Measurements from ENCODE around the gene MAST4. TPM values are rescaled to one million over a fixed set of nuclear protein-coding genes. Genes with fewer than 3 reads are reported as not detected.

The MAST4 gene
- total and polyA plus RNA-seq, 2 of the 4 experiments (the other 2 are of a cell fraction): 4.8 to 6.8 TPM

- Histone ChIP-seq H3K4me2 (ENCODE audit: low read depth, low read length) (peak overlapping the region; percentile 58), H3K4me1 (ENCODE audit: control insufficient read depth, insufficient read depth, low read length) (peaks cover 24% of the 10 kb centered on the region), H2AK5ac (ENCODE audit: low read depth, low read length) (peak overlapping the region; percentile 89), H3K4ac (ENCODE audit: low read depth, low read length) (peak overlapping the region; percentile 98), H2BK5ac (ENCODE audit: low read depth, low read length, poor library complexity, severe bottlenecking) (peak overlapping the region; percentile 78), H3K9me1 (ENCODE audit: insufficient read depth, low read length) (peaks cover 14% of the 10 kb centered on the region), H2AK9ac (replicated peaks; ENCODE audit: low read depth, low read length, poor library complexity) (peak overlapping the region; percentile 97), H4K8ac (ENCODE audit: low read depth in 2 of 2, low read length in 2 of 2) (peak overlapping the region; percentile 86 to 98), H2AFZ (replicated peaks; ENCODE audit: low read length, poor library complexity) (peak overlapping the region; percentile 78), H3K23ac (ENCODE audit: low read depth, low read length) (peak overlapping the region; percentile 99), H3K18ac (ENCODE audit: low read depth, low read length) (peak overlapping the region; percentile 81), H3K27me3 (ENCODE audit: control insufficient read depth, insufficient read depth, low read length) (no peaks in the 10 kb centered on the region), H4K5ac (ENCODE audit: low read depth, low read length) (peak overlapping the region; percentile 23), H3K79me1 (ENCODE audit: low read depth in 1 of 2, low read length in 2 of 2) (peaks cover 26 to 71% of the 10 kb centered on the region in 2 experiments), H3K9ac (ENCODE audit: low read depth, low read length) (peak overlapping the region; percentile 50), H3K9me3 (ENCODE audit: control insufficient read depth, insufficient read depth, low read length) (no peaks in the 10 kb centered on the region), H4K20me1 (ENCODE audit: insufficient read depth, low read length) (no peaks in the 10 kb centered on the region), H3K56ac (ENCODE audit: extremely low read depth, insufficient read depth, low read length) (peak overlapping the region; percentile 81), H2BK120ac (ENCODE audit: low read depth, low read length) (peak overlapping the region; percentile 98), H3K36me3 (ENCODE audit: control insufficient read depth, insufficient read depth, low read length) (no peaks in the 10 kb centered on the region), H2BK20ac (ENCODE audit: low read depth, low read length) (peak overlapping the region; percentile 95), H3K14ac (replicated peaks; ENCODE audit: low read depth, low read length) (peak overlapping the region; percentile 96), H3K4me3 (ENCODE audit: insufficient read depth, low read depth, low read length) (no peak overlapping the region; the same call in 1 of the 2 replicates), H3K27ac (ENCODE audit: insufficient read depth, low read length) (peak overlapping the region; percentile 82), H2BK15ac (ENCODE audit: low read depth, low read length) (peak overlapping the region; percentile 86; the same call in 2 of the 3 replicates), H4K91ac (ENCODE audit: insufficient read depth, low read depth, low read length) (peak overlapping the region; percentile 94)
- no TSS peak for BruUV-seq (replicated peaks)
- TF ChIP-seq, protein P1, sequence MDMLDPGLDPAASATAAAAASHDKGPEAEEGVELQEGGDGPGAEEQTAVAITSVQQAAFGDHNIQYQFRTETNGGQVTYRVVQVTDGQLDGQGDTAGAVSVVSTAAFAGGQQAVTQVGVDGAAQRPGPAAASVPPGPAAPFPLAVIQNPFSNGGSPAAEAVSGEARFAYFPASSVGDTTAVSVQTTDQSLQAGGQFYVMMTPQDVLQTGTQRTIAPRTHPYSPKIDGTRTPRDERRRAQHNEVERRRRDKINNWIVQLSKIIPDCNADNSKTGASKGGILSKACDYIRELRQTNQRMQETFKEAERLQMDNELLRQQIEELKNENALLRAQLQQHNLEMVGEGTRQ (IDR thresholded peaks at IDR 0.05; ENCODE audit: low read depth, low read length): 0 out of 2 replicates have a peak, but pooled peaks have one; percentile 11
- TF ChIP-seq BHLHE40 (IDR thresholded peaks at IDR 0.05; ENCODE audit: low read depth, low read length) (peak; percentile 25; the same call in 1 of the 2 replicates), MAFK (IDR thresholded peaks at IDR 0.05; ENCODE audit: low read depth, low read length) (peak; percentile 13; the same call in 1 of the 2 replicates), RCOR1 (IDR thresholded peaks at IDR 0.05; ENCODE audit: insufficient replicate concordance, low read length) (peak; percentile 85), POLR2A (IDR thresholded peaks at IDR 0.05; ENCODE audit: low read depth, low read length) (peak; percentile 49; the same call in 1 of the 2 replicates), FOS (IDR thresholded peaks at IDR 0.05; ENCODE audit: low read depth, low read length) (peak; percentile 78), CEBPB (IDR thresholded peaks at IDR 0.05; ENCODE audit: low read depth, low read length) (peak; percentile 81), SMC3 (IDR thresholded peaks at IDR 0.05; ENCODE audit: low read depth, low read length) (peak; percentile 6; the same call in 1 of the 2 replicates), MAZ (IDR thresholded peaks at IDR 0.05; ENCODE audit: borderline replicate concordance, low read depth, low read length) (peak; percentile 47; the same call in 1 of the 2 replicates), RAD21 (IDR thresholded peaks at IDR 0.05; ENCODE audit: low read length) (no peak), CHD1 (IDR thresholded peaks at IDR 0.05; ENCODE audit: low read depth, low read length) (no peak)
- TF ChIP-seq, protein P2, sequence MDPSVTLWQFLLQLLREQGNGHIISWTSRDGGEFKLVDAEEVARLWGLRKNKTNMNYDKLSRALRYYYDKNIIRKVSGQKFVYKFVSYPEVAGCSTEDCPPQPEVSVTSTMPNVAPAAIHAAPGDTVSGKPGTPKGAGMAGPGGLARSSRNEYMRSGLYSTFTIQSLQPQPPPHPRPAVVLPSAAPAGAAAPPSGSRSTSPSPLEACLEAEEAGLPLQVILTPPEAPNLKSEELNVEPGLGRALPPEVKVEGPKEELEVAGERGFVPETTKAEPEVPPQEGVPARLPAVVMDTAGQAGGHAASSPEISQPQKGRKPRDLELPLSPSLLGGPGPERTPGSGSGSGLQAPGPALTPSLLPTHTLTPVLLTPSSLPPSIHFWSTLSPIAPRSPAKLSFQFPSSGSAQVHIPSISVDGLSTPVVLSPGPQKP (IDR thresholded peaks at IDR 0.05; ENCODE audit: borderline replicate concordance, low read depth, low read length): no peak
- POLR2A ChIA-PET (ENCODE audit: unreplicated experiment): no interaction called here
- WGBS, 2 experiments (ENCODE audit: extremely low coverage in 2 of 2, insufficient read length in 1 of 2): 8% methylated on average over 5 of the region's 8 CpGs; no CpG with 5 or more reads in 1 of the 2 experiments
- peak; percentile 73 for ATAC-seq (ENCODE audit: low read depth)
- in situ Hi-C loops (cut with MboI; ENCODE audit: low sequenced_read_pairs) (no loop called here), intact Hi-C loops (cut with micrococcal nuclease) (no loop called here), dilution Hi-C loops (cut with HindIII; ENCODE audit: low sequenced_read_pairs, unreplicated experiment) (no loop called here)
- peak; percentile 94 for DNase-seq
- CTCF ChIA-PET: interaction anchor here (1.6 kb wide), 1 partner anchor 20 kb away, joined by 4 read pairs; no protein-coding TSS in a partner anchor
These were observed 414.7 kb downstream of the MAST4 start for GRCh38 chr5:67010684-67011409.

All from IMR-90 (cell line).